Daoy (cell line): Measurements from ENCODE around the gene PPOX. TPM values are rescaled to one million over a fixed set of nuclear protein-coding genes. Genes with fewer than 3 reads are reported as not detected.

Experiments used
- DNase-seq: peaks from one replicate; pipeline ENCODE4 v3.0.0-alpha.2; 2015; ENCODE audit warnings: low read depth
- total RNA-seq: library from RNA; depleted of rRNA; stranded (reverse); fragments of >200 nt; shearing (Covaris generic); gene quantifications from 2 replicates; pipeline ENCODE4 v1.2.3, GENCODE V29; 2014; rRNA removed

The PPOX gene
- total RNA-seq, result 6.8 and 10.9 TPM in 2 replicates

DNA sequence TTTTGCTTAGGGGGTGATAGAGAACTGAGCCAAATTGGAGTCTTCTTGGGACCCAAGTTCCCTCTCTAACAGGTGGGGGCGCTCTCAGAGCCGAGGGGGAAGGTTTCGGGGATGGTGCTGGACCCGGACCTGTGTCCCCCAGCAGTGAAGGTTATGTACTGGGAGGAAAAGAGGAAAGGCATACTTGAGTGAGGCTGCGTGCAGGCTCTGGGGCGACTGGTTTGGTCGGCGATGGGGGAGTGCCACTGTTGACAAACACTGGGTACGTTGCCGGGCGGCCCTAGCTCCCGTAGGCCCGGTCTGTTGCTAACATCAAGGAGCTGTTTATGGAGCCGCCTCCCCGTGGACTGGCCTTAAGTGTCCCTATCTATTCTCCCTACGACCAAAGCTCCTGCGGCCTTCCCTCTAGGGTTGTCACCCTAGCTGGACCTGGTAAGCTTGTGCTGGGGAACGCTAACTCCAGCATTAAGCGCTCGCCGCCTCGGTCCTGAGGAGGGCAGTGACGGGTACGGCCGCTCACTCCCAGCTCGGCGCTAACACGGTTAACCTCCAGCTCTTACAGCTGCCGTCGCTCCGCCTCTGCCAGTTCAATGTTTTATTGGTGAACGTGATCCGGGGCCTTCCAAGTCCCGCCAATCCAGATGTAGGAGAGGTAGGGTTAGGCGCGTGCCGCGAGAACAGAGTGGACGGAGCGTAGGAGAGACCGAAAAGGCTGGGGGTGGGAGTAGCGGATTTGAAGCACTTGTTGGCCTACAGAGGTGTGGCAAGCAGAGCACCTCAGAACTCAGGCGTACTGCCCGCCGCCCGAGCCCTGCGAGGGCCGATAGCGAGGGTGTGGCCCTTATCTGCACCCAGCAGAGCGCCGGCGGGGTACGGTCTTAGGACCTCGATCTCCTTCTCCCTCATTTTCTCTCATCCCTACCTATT, at the start of gene PPOX:
PPOX (plus strand) TSS at position 685 of the 927 bp plus-strand sequence. CDS start 422 bp downstream, outside the sequence.
- DNase-seq, result peak; percentile 98

DNA sequence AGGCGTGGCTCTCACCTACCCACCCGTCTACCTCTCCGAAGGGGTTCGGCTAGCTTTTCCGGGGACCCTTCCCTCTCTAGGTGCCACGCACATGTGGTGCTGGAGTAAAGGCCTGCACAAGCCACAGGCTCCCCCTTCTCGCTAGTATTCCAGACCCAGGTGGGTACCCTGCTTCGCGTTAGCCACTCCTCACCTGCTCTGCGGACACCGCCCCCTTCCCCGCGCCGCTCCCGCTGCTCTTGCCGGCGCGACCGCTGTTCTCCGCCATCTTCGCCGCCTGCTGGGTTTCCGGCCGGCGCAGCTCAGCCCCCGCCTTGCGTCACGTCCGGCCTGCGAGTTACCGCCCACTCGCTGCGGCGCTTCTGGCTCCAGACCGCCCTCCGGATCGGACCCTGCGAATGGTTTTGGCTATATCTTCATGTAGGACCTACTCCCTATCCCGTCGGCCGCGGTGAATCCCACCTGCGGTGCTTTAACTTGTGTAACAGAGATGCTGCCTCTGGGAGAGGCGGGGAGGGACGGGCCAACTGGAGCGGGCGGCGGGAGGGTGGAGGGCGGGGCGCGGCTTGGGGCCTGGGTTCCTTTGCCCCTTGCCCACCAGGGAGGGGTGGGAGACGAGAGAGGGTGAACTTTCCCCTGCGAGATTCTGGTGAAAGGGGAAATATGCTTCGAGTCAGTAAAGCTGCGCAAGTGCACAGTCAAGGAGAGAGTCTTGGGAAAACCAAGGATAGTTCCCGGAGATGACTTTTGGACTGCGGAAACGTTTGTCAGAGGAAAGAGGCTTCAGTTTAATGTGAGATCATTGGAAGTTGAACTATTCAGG, 48.3 kb upstream of the PPOX start, which contains the start of the genes NIT1 and PFDN2:
NIT1 (plus strand) TSS at position 347 of the 823 bp plus-strand sequence; CDS start at position 419, 72 bp downstream.
PFDN2 (minus strand) TSS at position 279 of the 823 bp plus-strand sequence; CDS start at position 268, 11 bp downstream.
- peak; percentile 95 for DNase-seq

GRCh38 chr1:161119092-161119903, 46.9 kb upstream of the PPOX start:
- peak; percentile 62 for DNase-seq

GRCh38 chr1:161121042-161121650, 45.1 kb upstream of the PPOX start:
- no peak for DNase-seq

GRCh38 chr1:161121834-161122233, 44.4 kb upstream of the PPOX start:
- DNase-seq, result no peak

DNA sequence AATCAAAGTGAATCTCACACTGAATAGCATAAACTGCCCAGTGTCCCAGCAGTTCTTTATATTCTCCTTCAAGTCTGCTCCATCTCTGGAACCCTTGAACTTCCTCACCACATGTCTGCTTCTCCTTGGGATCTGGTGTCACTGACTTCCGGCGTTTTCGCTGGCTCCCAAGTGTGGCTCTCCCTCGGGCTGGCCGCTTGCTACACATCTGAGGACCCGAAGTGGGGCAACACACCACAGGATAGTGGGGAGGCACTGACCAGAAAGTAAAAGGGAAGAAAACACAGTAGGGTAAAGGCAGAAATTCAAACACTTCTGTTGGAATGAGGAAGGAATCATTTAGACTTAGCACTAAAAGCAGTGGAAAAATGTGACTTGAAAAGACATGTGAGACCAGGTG, 43.3 kb upstream of the PPOX start:
- no peak for DNase-seq

- DNase-seq, result no peak
Measured at GRCh38 chr1:161127649-161128048, 38.6 kb upstream of the PPOX start.

- no peak for DNase-seq
Measured at GRCh38 chr1:161128591-161129420, 37.4 kb upstream of the PPOX start.

GRCh38 chr1:161130266-161130665, 36.0 kb upstream of the PPOX start:
- no peak for DNase-seq

DNA sequence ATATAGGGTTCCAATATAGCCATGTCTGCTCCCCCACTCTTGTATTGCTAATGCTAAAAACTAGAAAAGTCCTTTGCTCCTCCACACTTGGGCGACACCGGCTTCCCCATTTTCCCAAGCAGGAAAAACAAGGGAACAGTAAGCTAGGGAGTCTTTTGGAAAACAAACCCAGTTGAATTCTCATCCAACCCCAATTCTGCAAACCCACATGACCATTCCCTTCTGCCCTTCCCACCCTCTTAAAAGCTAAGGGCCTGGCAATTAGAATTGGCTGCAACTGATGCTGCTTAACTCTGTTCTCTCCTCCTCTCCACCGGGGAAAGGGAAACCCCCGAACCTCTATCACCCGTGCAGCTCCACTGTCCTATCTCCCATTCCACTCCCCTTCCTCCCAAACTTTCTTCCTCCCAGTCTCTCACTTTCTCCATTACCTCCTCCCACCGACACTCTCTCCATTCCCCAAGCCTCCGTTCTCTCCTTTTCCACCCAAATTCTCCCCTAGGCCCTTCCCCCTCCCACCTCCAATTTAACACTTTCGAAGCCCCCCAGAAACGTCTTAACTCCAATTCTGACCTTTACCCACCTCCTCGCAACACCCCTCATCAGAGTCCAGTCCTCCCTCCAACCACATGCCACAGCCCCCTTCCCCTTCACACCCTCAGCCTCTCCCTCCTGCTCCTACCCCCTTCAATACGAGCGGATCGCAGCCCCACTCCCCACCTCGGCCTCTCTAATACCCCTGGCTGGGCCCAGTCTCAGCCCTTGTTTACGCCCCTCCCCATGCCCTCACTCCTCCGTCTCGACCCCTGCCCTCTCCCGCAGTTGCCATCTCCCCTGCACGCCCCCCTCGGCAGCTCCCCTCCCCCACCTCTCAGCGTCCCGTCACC, 34.5 kb upstream of the PPOX start:
- peak; percentile 16 for DNase-seq

DNA sequence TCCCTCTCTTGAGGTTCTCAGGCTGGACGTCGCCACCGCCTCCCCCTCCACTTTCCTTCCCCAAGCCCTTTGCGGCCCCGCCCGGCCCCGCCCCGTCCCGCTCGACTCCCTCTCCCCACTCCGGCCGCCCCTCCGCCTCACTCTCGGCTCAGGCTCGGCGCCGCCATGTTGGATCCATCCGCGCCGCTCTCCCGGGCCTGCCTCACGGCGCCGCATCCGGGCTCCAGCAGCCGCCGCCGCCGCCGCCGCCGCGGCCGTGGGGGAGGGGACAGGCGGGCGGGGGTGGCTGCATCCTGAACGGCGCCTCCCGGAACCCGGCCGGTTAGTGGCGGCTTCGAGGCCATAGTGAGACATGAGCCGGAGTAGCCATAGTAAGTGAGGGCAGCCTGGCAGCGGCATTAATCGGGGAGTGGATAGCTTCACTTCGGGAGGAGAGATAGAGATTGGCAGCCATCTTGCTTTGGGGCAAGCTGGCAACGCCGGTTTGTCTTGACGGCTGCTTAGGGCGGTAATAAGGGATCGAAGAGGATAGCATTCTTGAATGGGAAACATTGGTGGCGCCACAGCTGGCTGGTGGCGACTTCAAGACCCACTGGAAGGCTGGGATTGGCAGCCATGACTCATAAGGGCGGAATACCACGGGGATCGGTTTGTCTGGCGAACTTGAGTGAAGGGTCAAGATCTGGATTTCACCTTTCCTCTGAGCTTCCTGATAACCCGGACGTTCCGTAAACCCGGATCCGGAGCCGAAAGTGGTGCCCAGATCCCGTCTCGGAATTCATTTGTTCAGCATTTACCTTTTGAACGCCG, 33.6 kb upstream of the PPOX start, which contains the start of gene DEDD:
DEDD (minus strand) TSS at position 258 of the 810 bp plus-strand sequence. CDS start 8,205 bp downstream, outside the sequence.
- peak; percentile 97 for DNase-seq

GRCh38 chr1:161133220-161133740, 32.9 kb upstream of the PPOX start:
- peak; percentile 12 for DNase-seq

DNA sequence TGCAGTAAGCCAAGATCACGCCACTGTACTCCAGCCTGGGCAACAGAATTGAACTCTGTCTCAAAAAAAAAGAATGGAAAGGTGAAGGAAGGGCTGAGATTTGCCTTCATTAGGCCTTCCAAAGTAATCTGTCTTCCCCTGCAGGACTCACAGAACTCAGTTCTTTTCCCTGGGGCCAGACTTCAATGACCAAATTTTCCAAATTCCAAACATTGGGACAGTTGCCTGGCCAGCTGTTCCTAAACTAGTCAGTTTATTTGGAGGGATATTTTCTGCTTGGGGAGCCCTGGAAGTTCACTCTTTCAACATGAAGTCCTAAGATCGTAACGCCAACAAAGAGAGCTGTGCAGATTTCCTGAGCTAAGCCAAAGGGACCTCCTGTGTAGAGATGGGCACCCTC, 28.3 kb upstream of the PPOX start:
- DNase-seq, result no peak

GRCh38 chr1:161138431-161138830, 27.8 kb upstream of the PPOX start:
- no peak for DNase-seq

GRCh38 chr1:161139766-161140165, 26.5 kb upstream of the PPOX start:
- peak; percentile 15 for DNase-seq

DNA sequence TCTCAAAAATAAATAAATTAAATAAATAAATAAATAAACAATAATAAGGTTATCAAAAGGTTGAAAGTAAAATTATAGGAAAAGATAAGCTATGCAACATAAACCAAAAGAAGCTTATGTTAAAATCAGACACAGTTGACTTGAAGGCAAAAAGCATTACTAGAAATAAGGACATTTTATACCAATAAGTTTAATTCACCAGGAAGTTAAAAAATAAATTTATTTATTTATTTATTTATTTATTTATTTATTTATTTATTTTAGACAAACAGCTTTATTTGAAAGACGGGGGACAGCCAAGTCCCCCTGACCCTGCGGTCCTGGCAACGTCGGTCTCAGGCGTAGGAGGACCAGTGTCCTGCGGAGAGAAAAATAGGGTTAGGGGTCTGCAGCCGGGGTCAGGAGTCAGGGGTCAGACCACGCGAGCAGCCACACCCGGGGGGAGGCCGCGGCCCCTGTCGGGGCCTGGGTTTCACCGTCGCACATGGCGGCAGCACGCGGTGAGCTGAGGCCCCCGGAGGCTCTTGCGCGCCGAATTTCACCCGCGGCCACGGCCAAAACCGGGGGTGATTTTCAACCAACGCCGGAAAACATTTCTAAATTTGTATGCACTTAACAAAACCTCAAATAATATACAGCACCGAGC, 25.3 kb upstream of the PPOX start:
- DNase-seq, result no peak

DNA sequence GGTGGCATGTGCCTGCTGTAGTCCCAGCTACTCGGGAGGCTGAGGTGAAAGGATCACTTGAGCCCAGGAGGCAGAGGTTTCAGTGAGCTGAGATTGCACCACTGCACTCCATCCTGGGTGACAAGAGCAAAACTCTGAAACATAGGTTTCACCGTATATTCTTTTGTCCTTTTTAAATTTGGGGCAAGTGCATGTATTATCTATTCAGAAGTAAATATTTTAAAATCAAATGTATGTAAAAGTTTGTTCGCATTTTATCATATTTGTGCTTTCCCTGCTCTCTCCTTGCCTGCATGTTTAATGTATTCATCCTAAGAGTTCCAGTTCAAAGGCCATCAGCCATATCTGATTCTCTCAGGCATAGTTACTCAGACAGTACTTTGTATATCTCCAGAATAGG, 20.4 kb upstream of the PPOX start:
- no peak for DNase-seq
